Vagina (tissue), 2 donors: ENCODE data around the gene GAB2.

Experiments
- CTCF ChIP-seq, 3 experiments: fragments of 450-650 bp in 2 of 3; fragments of 200-600 bp in 1 of 3; sonication (generic) in 1 of 3; IDR thresholded peaks; one replicate each; pipeline ENCODE4 v1.5.1; 2017 to 2019; ENCODE audit warnings: antibody characterized with exemption in 3 of 3, mild to moderate bottlenecking in 2 of 3, moderate library complexity in 2 of 3
- POLR2A ChIP-seq, 2 donors: fragments of 450-650 bp; IDR thresholded peaks; one replicate each; pipeline ENCODE4 v1.6.1; 2017; ENCODE audit warnings: antibody characterized with exemption in 2 of 2, mild to moderate bottlenecking in 2 of 2, moderate library complexity in 2 of 2

GRCh38 chr11:78403781-78404180, 13.8 kb downstream of the GAB2 start:
- TF ChIP-seq CTCF (IDR thresholded peaks at IDR 0.05) (no peak), POLR2A (IDR thresholded peaks at IDR 0.05) (no peak)
